HepG2 (cell line): ENCODE data around the gene PLVAP. TPM values are rescaled to one million over a fixed set of nuclear protein-coding genes. Genes with fewer than 3 reads are reported as not detected.

ENCODE experiments used
- ATF7-NPFF ChIP-seq: sonication (generic); formaldehyde crosslinking; IDR thresholded peaks from 2 replicates; pipeline ENCODE4 v1.8.1; 2023; ENCODE audit warnings: mild to moderate bottlenecking, low read depth, missing genetic modification reagents, moderate library complexity
- BORCS8-MEF2B ChIP-seq: sonication (generic); formaldehyde crosslinking; IDR thresholded peaks from 2 replicates; pipeline ENCODE4 v1.8.0; 2022; ENCODE audit warnings: mild to moderate bottlenecking, missing genetic modification reagents
- CHCHD3 ChIP-seq: sonication (generic); formaldehyde crosslinking; IDR thresholded peaks from 2 replicates; pipeline ENCODE4 v1.8.0; 2022; ENCODE audit warnings: mild to moderate bottlenecking, missing genetic modification reagents, moderate library complexity
- CREB1 ChIP-seq, 2 experiments: fragments of 450-650 bp in 1 of 2; IDR thresholded peaks; 2 replicates each; pipeline ENCODE4 v1.6.1; 2016 to 2017; ENCODE audit warnings: control low read depth in 1 of 2, mild to moderate bottlenecking in 1 of 2, missing compliant biosample characterization in 1 of 2, missing genetic modification characterization in 1 of 2
- FOXA3 ChIP-seq: IDR thresholded peaks from 2 replicates; pipeline ENCODE4 v1.6.1; 2016; ENCODE audit warnings: missing genetic modification reagents, missing compliant biosample characterization
- GFI1 ChIP-seq: sonication (generic); formaldehyde crosslinking; IDR thresholded peaks from 2 replicates; pipeline ENCODE4 v1.5.0; 2020; ENCODE audit warnings: missing genetic modification reagents, mild to moderate bottlenecking, borderline replicate concordance
- HOXA3 ChIP-seq: sonication (generic); formaldehyde crosslinking; IDR thresholded peaks from 2 replicates; pipeline ENCODE4 v1.5.0; 2020; ENCODE audit warnings: missing genetic modification reagents
- IKZF1 ChIP-seq: fragments of 450-650 bp; IDR thresholded peaks from 2 replicates; pipeline ENCODE4 v1.7.1; 2016
- POLR2AphosphoS5 ChIP-seq: IDR thresholded peaks from 2 replicates; pipeline ENCODE4 v1.6.1; 2012; ENCODE audit warnings: low read depth, low read length
- RFX5 ChIP-seq: IDR thresholded peaks from 2 replicates; pipeline ENCODE4 v1.6.1; 2011; ENCODE audit warnings: low read depth, low read length, improper control_type of control experiment
- RNF2 ChIP-seq: fragments of 450-650 bp; conservative IDR thresholded peaks from 2 replicates; pipeline ENCODE4 v1.6.1; 2016; ENCODE audit warnings: low read depth
- ZFX ChIP-seq: sonication (generic); formaldehyde crosslinking; IDR thresholded peaks from 2 replicates; pipeline ENCODE4 v1.4.0; 2020; ENCODE audit warnings: mild to moderate bottlenecking, low read depth, missing genetic modification reagents, moderate library complexity
- ZNF124 ChIP-seq: sonication (generic); formaldehyde crosslinking; IDR thresholded peaks from 2 replicates; pipeline ENCODE4 v1.4.0; 2020; ENCODE audit warnings: missing genetic modification reagents
- ZNF224 ChIP-seq: sonication (generic); formaldehyde crosslinking; IDR thresholded peaks from 2 replicates; pipeline ENCODE4 v1.5.0; 2020; ENCODE audit warnings: mild to moderate bottlenecking, missing genetic modification reagents
- ZNF550 ChIP-seq: sonication (generic); formaldehyde crosslinking; IDR thresholded peaks from 2 replicates; pipeline ENCODE4 v1.4.0; 2020; ENCODE audit warnings: mild to moderate bottlenecking, missing genetic modification reagents, borderline replicate concordance
- ZNF598 ChIP-seq: sonication (generic); formaldehyde crosslinking; IDR thresholded peaks from 2 replicates; pipeline ENCODE4 v1.5.1; 2020; ENCODE audit warnings: mild to moderate bottlenecking, missing genetic modification reagents, borderline replicate concordance
- polyA plus RNA-seq, 8 experiments: library from polyadenylated mRNA; depleted of rRNA in 3 of 8; stranded (reverse) in 7 of 8; unstranded in 1 of 8; fragments of >200 nt; fragmentation: Illumina TruSeq in 4 of 8; extraction: Trizol in 4 of 8; gene quantifications; 2 replicates each; pipeline versions ENCODE4 v1.2.1 to v1.2.3, GENCODE V29; 2011 to 2016; ENCODE audit warnings: low read depth in 4 of 8, missing spikeins in 1 of 8, mixed read lengths in 1 of 8; ENCODE audit not compliant: insufficient read depth in 1 of 8
- total RNA-seq, 5 experiments: library from RNA; depleted of rRNA; stranded (reverse); fragments of >200 nt; fragmentation: Illumina TruSeq; extraction: Trizol; gene quantifications; 2 replicates each; pipeline ENCODE4 v1.2.3, GENCODE V29; 2016; ENCODE audit warnings: low read depth in 1 of 5
- TF ChIP-seq, protein P1 (sequence below): sonication (generic); formaldehyde crosslinking; IDR thresholded peaks from 2 replicates; pipeline ENCODE4 v1.4.0; 2020; ENCODE audit warnings: mild to moderate bottlenecking, missing genetic modification reagents
- TF ChIP-seq, protein P2 (sequence below): sonication (generic); formaldehyde crosslinking; IDR thresholded peaks from 2 replicates; pipeline ENCODE4 v1.5.0; 2020; ENCODE audit warnings: mild to moderate bottlenecking, low read depth, missing genetic modification reagents, borderline replicate concordance
- TF ChIP-seq, protein P3 (sequence below): sonication (generic); formaldehyde crosslinking; IDR thresholded peaks from 2 replicates; pipeline ENCODE4 v1.4.0; 2020; ENCODE audit warnings: missing genetic modification reagents, borderline replicate concordance
- TF ChIP-seq, protein P4 (sequence below): sonication (generic); formaldehyde crosslinking; IDR thresholded peaks from 2 replicates; pipeline ENCODE4 v1.5.0; 2020; ENCODE audit warnings: missing genetic modification reagents
- TF ChIP-seq, protein P5 (sequence below): IDR thresholded peaks from 2 replicates; pipeline ENCODE4 v1.6.1; 2016; ENCODE audit warnings: low read depth, missing genetic modification reagents, missing compliant biosample characterization

Gene PLVAP
- total and polyA plus RNA-seq, 2 of the 13 experiments (the other 11 are each of a cell fraction or from before 2014, with no cell fraction given) = 0.26 TPM; not detected in 1

DNA sequence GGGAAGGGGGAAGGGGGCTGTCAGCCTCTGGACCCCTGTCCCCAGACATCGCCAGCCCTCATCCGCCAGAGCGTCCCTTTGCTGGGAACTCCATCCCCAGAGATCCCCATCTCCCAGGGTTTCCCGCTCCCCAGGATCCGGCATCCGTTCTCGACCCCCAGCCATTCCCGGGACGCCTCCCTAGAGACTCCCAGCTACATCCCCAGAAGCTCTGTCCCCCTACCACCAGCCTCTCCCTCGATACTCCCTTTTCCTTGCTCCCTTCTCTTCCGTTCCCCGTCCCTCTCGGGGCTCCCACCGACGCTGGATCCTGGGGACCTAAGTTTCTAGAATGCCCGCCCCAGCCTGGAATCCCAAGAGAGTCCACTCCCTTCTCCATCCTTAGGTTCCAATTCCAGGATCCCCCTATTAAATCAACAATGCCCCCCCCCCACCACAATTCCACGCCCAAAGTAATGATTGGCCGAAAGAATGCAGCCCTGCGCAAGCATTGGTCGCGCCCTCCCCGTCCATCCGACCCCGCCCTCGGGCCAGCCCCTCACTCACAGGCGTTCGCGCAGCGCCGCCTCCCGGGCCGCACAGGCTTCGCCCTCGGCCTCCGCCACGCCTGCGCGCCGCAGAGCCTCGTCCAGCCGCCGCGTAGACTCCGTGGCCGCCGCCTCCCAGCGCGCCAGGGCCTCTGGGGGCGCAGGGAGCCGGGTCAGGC is 13.7 kb upstream of the PLVAP start (continued):
- TF ChIP-seq, protein P1, sequence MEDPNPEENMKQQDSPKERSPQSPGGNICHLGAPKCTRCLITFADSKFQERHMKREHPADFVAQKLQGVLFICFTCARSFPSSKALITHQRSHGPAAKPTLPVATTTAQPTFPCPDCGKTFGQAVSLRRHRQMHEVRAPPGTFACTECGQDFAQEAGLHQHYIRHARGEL (CRISPR knock-in tag) = no peak
- TF ChIP-seq GFI1 (CRISPR knock-in tag) (no peak; the same call in 1 of the 2 replicates), ZNF550 (CRISPR knock-in tag) (no peak), BORCS8-MEF2B (0 out of 2 replicates have a peak, but pooled peaks have one; percentile 60), CREB1 (IDR thresholded peaks at IDR 0.05) (no peak; the same call in 1 of the 2 replicates), CREB1 (CRISPR knock-in tag; IDR thresholded peaks at IDR 0.05) (no peak), ZFX (CRISPR knock-in tag) (peak; percentile 56), IKZF1 (no peak), CHCHD3 (CRISPR knock-in tag) (no peak), ZNF598 (CRISPR knock-in tag) (no peak), ZNF224 (no peak), ZNF124 (CRISPR knock-in tag) (no peak), POLR2AphosphoS5 (no peak), RNF2 (no peak), RFX5 (no peak), FOXA3 (peak; percentile 15; the same call in 1 of the 2 replicates), HOXA3 (CRISPR knock-in tag) (peak; percentile 77), ATF7-NPFF (CRISPR knock-in tag) (no peak)
- TF ChIP-seq, protein P2, sequence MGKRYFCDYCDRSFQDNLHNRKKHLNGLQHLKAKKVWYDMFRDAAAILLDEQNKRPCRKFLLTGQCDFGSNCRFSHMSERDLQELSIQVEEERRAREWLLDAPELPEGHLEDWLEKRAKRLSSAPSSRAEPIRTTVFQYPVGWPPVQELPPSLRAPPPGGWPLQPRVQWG (CRISPR knock-in tag) = no peak
- TF ChIP-seq, protein P3, sequence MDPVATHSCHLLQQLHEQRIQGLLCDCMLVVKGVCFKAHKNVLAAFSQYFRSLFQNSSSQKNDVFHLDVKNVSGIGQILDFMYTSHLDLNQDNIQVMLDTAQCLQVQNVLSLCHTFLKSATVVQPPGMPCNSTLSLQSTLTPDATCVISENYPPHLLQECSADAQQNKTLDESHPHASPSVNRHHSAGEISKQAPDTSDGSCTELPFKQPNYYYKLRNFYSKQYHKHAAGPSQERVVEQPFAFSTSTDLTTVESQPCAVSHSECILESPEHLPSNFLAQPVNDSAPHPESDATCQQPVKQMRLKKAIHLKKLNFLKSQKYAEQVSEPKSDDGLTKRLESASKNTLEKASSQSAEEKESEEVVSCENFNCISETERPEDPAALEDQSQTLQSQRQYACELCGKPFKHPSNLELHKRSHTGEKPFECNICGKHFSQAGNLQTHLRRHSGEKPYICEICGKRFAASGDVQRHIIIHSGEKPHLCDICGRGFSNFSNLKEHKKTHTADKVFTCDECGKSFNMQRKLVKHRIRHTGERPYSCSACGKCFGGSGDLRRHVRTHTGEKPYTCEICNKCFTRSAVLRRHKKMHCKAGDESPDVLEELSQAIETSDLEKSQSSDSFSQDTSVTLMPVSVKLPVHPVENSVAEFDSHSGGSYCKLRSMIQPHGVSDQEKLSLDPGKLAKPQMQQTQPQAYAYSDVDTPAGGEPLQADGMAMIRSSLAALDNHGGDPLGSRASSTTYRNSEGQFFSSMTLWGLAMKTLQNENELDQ (CRISPR knock-in tag) = no peak
- TF ChIP-seq, protein P4, sequence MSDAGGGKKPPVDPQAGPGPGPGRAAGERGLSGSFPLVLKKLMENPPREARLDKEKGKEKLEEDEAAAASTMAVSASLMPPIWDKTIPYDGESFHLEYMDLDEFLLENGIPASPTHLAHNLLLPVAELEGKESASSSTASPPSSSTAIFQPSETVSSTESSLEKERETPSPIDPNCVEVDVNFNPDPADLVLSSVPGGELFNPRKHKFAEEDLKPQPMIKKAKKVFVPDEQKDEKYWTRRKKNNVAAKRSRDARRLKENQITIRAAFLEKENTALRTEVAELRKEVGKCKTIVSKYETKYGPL = no peak
- TF ChIP-seq, protein P5, sequence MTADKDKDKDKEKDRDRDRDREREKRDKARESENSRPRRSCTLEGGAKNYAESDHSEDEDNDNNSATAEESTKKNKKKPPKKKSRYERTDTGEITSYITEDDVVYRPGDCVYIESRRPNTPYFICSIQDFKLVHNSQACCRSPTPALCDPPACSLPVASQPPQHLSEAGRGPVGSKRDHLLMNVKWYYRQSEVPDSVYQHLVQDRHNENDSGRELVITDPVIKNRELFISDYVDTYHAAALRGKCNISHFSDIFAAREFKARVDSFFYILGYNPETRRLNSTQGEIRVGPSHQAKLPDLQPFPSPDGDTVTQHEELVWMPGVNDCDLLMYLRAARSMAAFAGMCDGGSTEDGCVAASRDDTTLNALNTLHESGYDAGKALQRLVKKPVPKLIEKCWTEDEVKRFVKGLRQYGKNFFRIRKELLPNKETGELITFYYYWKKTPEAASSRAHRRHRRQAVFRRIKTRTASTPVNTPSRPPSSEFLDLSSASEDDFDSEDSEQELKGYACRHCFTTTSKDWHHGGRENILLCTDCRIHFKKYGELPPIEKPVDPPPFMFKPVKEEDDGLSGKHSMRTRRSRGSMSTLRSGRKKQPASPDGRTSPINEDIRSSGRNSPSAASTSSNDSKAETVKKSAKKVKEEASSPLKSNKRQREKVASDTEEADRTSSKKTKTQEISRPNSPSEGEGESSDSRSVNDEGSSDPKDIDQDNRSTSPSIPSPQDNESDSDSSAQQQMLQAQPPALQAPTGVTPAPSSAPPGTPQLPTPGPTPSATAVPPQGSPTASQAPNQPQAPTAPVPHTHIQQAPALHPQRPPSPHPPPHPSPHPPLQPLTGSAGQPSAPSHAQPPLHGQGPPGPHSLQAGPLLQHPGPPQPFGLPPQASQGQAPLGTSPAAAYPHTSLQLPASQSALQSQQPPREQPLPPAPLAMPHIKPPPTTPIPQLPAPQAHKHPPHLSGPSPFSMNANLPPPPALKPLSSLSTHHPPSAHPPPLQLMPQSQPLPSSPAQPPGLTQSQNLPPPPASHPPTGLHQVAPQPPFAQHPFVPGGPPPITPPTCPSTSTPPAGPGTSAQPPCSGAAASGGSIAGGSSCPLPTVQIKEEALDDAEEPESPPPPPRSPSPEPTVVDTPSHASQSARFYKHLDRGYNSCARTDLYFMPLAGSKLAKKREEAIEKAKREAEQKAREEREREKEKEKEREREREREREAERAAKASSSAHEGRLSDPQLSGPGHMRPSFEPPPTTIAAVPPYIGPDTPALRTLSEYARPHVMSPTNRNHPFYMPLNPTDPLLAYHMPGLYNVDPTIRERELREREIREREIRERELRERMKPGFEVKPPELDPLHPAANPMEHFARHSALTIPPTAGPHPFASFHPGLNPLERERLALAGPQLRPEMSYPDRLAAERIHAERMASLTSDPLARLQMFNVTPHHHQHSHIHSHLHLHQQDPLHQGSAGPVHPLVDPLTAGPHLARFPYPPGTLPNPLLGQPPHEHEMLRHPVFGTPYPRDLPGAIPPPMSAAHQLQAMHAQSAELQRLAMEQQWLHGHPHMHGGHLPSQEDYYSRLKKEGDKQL (CRISPR knock-in tag) = no peak
